ENCODE data around the gene XAGE5.
"Not testable (repeated sequence)": the region's sequence is repeated elsewhere in the genome, so short reads cannot be mapped to it uniquely, and the experiment has no call there.

The XAGE5 gene, protein sequence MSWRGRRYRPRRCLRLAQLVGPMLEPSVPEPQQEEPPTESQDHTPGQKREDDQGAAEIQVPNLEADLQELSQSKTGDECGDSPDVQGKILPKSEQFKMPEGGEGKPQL

DNA sequence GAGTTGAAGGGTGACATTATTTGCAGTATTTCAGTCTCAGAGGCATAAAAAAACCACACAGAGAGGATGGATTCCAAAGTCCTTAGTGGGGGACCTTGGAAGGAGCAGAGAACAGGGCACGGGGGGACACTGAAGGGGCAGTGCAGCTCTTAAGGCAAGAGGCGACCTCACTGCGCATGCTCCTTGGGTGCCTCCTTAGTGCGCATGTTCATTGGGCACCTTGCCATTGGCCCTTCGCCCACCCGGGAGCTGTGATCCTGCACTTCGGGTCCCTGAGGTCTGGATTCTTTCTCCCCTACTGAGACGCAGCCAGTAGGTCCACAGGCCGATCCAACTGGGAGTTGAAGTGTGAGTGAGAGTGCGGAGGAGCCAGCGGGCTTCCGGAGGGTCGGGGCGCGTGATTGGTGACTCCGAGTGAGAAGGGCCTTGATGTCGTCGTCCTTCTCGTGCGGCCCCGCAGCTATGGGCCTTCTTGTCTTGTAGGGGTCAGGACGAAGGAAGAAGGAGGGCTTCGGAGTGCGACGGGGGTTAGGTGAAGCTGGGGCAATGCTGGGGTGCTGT lies at the start of gene XAGE5:
TSS of gene XAGE5 (plus strand) at position 223 of the 561 bp plus-strand sequence. CDS start 1,280 bp downstream, outside the sequence.
- no peak for DNase-seq (ENCODE audit: low spot score)

DNA sequence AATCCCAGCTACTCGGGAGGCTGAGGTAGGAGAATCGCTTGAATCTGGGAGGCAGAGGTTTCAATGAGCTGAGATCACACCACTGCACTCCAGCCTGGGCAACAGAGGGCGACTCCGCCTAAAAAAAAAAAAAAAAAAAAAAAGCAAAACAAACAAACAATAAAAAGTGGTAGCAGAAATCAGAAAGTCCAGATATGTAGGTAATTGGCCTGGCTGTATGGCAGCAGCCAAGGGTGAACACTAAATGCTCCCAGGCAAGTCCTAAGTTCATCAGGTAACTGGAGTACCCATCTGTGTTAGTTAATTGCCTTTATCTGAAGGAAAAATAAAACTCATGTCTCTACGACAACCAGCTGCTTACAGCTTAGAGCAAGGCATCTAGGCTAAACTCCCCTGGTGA lies 45.1 kb upstream of the XAGE5 start:
- not testable (repeated sequence) for DNase-seq (ENCODE audit: low spot score)

DNA sequence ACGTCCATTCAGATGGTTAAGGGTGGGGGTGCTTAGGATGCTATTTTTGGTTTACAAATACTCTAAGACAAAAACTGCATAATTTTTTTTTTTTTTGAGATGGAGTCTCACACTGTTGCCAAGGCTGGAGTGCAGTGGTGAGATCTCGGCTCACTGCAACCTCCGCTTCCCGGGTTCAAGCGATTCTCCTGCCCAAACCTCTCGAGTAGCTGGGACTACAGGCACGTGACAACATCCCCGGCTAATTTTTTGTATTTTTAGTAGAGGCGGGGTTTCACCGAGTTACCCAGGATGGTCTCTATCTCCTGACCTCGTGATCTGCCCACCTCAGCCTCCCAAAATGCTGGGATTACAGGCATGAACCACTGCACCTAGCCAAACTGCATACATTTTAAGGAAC lies 37.6 kb upstream of the XAGE5 start:
- not testable (repeated sequence) for DNase-seq (ENCODE audit: low spot score)

DNA sequence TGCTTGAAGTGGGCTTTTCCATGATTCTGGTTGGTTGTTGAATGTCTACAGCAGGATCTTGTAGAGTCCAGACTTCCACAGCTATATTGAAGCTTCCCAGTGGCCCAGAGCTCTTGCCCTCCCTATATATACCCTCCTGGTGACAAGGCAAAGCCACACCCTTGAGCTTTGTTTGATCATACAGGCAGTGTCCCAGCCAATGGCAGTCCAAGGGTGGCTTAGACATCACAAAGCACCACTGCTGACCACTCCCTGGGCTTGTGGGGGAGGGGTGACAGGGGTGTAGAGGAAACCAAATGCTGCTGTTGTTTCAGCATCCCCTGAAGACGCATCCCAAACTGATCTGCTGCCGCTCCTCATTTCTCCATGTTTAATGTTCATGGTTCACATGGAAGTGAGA lies 13.8 kb upstream of the XAGE5 start, which contains the start of gene SPANXN5:
TSS of gene SPANXN5 (minus strand) at position 101 of the 400 bp plus-strand sequence. CDS start at position 22, 79 bp downstream.
- not testable (repeated sequence) for DNase-seq (ENCODE audit: low spot score)

DNA sequence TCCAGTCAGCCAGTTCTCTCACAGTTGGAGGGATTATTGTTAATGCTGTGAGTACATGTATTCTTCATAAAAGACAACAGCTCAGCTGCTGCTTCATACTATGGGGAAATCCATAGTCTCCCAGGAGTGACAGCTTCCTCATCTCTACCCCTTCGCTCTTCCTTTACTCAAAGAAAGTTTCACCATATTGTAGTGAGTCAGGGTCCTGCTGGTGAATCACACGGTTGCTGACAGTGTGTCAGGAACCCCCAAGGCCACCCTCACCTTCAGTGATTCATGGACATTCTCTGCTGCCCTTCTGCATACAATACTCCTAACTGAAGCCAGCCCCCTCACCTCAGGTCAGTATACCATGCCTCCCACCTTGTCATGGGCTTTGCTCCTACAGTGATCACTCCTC lies 6.2 kb upstream of the XAGE5 start:
- not testable (repeated sequence) for DNase-seq (ENCODE audit: low spot score)

DNA sequence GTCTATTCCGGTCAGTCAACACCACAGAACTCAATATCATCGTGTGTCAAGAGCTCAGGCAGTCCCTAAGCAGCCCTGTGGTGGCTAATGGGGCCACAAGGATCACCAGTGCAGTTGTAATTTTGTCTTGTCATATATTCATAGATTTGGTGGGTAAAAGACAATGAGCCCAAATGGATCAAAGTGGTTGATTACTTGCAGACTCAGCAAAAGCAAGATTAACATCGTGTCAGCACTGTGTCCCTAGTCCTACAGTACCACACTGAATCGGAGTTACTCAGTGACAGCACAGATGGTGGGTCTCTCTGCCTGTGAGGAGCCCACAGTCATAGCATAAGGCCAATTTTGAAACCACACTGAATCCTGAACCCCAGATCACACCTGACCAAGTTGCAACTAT lies 8.7 kb downstream of the XAGE5 start:
- DNase-seq (ENCODE audit: low spot score) = no peak

DNA sequence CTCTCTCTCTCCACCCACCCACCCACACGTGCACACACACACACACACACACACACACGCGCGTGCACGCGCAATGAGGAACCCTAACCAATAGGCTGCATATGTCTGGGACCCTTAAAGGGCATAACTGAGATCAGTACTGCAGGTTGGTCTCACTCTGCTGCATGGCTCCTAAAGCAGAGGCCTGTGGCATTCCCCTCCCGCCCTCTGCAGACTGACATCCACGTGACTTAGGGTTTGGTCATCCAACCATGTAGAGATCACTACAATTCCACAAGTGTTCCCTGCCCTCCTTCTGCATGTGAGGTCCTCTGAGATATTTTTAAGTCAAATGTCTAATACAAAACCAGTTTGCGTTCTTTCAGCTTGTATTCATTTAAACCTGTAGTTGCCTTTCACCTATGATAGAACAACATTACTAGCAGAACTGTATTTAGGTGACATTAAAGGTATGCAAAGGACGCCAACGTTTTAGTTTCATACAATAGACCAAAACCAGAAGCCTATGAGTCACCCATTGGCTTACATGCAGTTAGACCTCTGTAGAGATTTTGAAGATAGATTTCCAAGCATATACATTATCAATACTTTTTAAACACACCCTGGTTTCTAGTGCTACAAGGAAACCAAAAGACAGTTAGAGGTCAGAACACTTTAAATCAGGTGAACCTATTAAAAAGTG lies 10.1 kb downstream of the XAGE5 start:
- DNase-seq (ENCODE audit: low spot score) = no peak

DNA sequence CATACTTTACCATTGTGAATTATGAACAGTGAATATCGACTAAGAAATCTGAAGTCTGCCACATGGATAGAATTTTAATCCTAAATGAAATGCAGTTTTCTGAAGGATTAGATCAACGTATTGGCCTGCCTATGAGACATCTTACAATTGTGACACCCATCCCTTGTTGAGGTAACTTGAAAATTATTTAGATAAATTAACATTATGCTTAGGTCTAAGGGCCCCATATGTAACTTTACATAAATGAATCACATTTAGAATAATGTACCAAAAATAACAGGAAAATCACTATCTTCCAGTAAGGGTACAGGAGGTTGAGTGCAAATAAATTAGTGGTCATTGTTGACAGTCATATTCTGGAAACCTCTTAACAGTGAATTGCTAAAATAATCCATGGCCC lies 13.5 kb downstream of the XAGE5 start:
- DNase-seq (ENCODE audit: low spot score) = no peak

DNA sequence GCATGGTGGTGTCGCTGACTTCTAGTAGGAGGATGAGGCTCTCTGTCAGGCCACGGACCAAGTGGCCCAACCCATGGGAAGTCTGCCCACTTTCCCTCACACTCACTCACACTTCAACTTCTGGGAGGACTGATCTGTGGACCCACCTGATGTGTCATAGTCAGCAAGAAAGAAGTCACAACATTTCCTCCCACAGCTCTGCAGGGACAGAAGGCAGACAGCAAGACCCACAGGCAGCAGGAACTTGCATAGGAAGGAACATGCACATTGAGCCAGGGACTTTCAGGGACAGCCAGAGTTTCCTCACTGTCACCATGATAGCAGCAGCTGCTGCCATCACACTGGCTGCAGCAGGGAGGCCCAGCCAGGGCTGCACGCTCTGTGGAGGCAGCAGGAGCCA lies 19.5 kb downstream of the XAGE5 start:
- DNase-seq (ENCODE audit: low spot score) = no peak

DNA sequence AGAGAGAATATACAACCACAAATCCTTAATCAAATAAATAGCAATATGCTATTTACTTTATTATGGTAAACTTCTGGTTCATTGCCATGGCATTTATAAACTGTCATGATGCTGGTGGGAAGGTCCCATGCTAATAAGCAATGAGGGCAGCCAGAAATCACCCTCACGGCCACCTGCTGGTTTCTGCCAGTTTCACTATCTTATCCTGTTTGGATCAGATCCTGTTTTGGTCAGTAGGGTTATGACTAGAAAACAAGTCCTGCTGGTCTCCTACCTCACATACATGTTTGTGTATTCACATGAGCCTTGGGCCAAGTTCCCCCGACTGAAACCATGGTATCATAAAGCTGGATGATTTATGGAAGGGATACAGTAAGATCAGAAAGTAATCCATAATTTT lies 28.1 kb downstream of the XAGE5 start:
- no peak for DNase-seq (ENCODE audit: low spot score)

DNA sequence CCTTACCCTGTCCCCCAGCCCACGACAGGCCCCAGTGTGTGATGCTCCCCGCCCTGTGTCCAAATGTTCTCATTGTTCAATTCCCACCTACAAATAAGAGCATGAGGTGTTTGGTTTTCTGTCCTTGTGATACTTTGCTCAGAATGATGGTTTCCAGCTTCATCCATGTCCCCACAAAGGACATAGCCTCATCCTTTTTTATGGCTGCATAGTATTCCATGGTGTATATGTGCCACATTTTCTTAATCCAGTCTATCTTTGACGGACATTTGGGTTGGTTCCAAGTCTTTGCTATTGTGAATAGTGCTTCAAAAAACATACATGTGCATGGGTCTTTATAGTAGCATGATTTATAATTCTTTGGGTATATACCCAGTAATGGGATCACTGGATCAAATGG lies 32.5 kb downstream of the XAGE5 start:
- not testable (repeated sequence) for DNase-seq (ENCODE audit: low spot score)

DNA sequence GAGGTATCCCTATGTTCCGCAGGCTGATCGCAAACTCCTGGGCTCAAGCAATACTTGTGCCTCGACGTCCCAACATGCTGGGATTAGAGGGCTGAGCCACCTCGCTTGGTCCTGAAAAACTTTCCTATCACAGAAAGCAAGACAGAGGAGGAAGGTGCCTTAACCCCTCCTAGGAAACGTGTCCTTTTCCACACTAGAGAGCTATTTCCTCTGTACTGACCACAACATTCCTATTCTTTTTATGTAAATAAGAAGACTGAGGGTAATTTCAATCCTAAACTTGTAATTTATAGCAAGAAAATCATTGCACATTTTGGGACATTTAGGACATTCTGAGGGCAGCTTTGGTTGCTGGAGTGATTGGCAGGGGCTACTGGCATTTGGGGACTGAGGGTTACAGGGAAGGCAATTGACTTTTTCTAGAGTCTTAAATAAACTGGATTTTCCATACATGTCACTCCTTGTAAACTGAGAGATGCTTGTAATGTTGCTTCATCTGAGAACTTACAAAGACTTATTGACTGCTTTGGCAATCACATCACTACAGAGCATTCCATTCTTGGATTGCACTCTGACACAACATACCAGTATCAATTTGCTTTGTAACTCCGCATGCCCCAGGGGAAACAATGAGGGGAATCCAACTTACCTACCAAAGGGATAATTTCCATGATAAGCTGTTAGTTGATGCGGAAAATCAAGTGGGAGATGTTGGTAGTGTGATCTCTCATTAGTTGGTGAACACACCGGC lies 41.2 kb downstream of the XAGE5 start:
- DNase-seq (ENCODE audit: low spot score) = no peak

DNA sequence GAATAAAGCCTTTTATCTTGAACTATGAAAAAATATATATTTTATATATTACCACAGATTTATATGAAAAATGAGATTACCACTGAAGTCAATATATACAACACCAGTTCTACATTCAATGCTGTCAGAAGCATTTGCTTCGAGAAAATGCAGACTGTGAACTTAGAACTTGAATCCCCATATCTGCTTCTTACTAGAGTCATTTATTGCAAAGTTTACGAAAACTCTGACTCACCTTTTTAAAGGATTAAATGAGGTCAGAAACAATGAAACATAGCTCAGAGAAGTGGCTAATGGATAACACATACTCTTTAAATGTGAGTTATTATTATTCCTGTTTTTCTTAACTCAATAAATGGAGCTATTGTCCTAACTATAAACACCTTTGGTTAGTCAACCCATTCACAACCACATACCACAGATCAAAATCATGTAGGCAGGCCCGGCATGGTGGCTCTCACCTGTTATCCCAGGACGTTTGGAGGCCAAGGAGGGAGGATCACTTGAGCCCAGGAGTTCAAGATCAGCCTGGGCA lies 46.0 kb downstream of the XAGE5 start:
- not testable (repeated sequence) for DNase-seq (ENCODE audit: low spot score)

DNA sequence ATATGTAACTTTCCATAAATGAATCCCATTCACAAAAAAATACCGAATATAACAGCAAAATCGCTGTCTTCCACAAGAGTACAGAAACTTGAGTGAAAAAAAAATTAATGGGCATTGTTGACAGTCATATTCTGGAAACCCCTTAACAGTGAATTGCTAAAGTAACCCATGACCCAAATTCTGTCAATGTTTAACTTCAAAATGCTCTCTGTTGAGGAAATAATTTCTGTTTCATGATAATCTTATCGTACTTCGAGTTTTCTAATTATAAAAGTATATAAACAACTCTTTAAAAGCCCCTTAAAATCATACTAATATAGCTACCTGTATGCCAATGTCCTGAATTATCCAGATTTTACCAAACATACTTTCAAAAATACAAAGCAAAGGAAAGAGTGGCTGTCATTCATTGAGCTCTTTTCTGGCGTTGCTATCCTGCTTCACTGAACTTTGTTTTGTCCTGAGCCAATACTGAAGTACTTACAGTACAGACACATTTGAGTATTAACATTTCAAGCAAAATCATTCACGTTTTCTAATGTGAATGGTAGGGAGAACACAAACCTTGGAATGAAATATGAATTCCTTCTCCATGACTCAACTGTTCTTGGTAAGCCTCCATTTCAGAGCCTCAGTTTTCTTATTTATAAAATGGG lies 54.4 kb downstream of the XAGE5 start:
- DNase-seq (ENCODE audit: low spot score) = no peak

All from CD4-positive, alpha-beta T cell treated with Interleukin-6 at 100 ng/mL for 8 hours (primary cell).